NCI-H1436 treated with DMSO at 0.1 percent for 48 hours (cell line): ENCODE results near the gene HAPSTR1.
A peak's percentile ranks its signal among the peaks of the same experiment; 100 is the strongest.
"Not testable (repeated sequence)": the region's sequence is repeated elsewhere in the genome, so short reads cannot be mapped to it uniquely, and the experiment has no call there.

ENCODE experiments used
- DNase-seq: peaks from one replicate; lab custom pipeline; 2025; lab: John Stamatoyannopoulos, UW

HAPSTR1 gene

GRCh38 chr16:9090960-9091866, at the start of gene HAPSTR1:
Gene HAPSTR1, plus strand, starts transcription at chr16:9091644. Its CDS starts 401 bp downstream, at chr16:9092045.
- peak; percentile 99 for DNase-seq

DNA sequence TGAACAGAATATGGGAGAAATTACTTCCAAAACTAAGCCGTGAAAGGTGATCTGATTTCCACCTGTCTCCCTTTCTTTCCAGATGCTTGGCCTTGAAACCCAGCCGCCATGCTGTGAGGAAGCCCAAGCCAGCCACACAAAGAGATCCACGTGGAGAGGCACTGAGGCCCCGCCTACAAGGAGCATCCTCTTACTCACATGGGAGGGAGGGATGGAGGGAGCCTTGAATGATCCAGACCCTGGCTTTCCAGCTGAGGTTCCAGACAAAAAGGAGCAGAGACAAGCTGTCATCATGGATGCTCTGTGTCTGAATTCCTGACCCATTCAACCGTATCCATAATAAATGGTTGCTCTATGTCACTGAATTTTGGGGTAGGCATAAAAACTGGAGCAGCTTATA, 48.9 kb upstream of the HAPSTR1 start:
- no peak for DNase-seq

DNA sequence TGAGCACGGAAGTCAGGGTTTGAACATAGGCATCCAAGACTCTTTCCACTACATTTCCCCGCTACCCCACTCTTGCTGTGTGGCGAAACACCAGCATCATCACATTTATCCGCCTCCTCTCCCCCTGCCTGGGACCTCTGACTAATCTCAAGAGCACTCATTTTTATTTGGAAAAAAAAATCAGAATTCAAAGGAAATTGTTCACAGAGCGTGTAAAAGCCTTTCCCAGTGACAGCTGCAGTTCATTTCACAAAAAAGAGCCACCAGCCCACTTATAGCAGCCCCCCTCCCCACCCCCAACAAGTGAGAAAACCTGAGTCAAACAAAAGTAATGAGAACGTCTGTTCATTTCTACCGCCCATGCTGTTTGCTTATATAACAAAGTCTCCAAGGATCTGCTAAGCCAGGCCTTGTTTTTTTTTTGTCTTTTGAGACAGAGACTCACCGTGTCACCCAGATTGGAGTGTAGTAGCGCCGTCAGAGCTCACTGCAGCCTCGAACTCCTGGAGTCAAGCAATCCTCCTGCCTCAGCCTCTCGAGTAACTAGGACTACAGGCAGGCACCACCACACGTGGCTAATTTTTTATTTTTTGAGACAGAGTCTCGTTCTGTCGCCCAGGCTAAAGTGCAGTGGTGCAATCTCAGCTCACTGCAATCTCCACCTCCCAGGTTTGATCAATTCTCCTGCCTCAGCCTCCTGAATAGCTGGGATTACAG, 48.3 kb upstream of the HAPSTR1 start:
- DNase-seq: no peak

DNA sequence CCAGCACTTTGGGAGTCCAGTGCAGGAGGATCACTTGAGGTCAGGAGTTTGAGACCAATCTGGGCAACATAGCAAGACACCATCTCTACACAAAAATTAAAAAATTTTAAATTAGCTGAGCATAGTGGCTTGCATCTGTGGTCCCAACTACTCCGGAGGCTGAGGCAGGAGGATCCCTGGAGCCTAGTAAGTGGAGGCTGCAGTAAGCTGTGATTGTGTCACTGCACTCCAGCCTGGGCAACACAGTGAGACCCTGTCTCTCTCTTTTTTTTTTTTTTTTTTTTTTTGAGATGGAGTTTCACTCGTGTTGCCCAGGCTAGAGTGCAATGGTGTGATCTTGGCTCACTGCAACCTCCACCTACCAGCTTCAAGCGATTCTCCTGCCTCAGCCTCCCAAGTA, 45.9 kb upstream of the HAPSTR1 start:
- not testable (repeated sequence) for DNase-seq

DNA sequence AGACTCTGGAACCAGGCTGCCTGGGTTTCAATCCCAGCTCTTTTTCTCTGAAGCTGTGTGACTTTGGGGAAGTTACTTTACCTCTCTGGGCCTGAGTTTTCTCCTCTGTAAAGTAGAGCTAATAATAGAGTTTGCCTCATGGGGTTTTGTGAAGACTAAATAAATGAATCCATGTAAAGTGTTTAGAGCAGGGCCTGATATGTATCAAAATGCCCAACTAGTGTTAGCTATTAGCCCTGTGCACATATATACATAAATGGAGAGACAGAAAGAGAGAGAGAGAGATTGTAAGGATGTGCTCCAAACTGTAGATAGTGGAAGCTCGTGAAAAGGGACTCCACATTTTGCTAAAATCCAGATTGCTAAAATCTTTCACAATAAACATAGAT, 44.8 kb upstream of the HAPSTR1 start:
- no peak for DNase-seq

GRCh38 chr16:9047689-9048301, 43.6 kb upstream of the HAPSTR1 start:
- DNase-seq: peak; percentile 79

- DNase-seq: no peak
These were observed 43.1 kb upstream of the HAPSTR1 start for GRCh38 chr16:9048302-9048700.

GRCh38 chr16:9049241-9049640, 42.2 kb upstream of the HAPSTR1 start:
- no peak for DNase-seq

DNA sequence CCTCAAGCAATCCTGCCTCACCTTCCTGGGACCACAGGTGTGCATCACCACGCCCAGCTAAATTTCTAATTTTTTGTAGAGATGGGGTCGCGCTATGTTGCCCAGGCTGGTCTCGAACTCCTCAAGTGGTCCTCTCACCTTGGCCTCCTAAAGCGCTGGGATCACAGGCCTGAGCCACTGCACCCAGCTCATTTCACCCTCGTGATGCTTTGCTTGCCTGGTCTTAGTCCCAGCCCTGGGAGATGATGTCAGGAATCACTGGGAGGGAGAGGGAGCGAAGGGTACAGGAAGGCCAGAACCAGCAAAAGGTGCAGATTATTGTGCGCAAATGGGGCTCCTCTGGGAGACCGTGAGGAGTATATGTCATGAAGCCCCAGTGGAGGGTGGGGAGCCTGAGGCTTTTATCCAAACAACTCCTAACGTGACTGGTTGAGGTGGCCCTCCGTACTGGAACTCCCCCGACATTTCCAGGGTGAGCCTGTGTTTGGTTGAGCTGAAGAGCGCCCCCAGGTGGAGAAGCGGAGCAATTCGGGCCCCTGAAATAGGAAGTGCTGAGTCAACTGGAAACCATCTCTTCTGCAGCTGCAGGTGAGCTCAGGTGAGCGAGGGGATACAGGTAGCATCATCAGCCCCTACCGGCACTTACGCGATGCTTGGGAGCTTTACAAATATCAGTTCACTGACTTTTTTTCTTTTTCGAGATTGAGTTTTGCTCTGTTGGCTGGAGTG, 41.2 kb upstream of the HAPSTR1 start:
- DNase-seq: no peak

- DNase-seq: no peak
These were observed 38.3 kb upstream of the HAPSTR1 start for GRCh38 chr16:9053006-9053601.

GRCh38 chr16:9054460-9054859, 37.0 kb upstream of the HAPSTR1 start:
- no peak for DNase-seq

GRCh38 chr16:9055115-9055514, 36.3 kb upstream of the HAPSTR1 start:
- DNase-seq: no peak

DNA sequence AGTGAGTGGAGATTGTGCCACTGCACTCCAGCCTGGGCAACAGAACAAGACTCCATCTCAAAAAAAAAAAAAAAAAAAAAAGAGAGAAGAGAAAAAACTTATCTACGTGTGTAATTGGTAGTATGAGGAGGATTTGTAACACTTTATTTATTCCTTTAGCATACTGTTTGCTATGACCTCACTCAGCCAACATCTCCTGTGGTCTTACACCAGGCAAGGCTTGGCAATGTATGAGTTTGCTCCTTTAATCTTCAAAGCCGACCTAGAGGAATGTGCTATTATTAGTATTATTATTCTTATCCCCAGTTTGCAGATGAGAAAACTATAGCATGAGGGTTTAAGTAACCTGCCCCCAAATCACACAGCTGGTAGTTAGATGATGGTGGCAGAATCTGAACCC, 35.8 kb upstream of the HAPSTR1 start:
- no peak for DNase-seq

DNA sequence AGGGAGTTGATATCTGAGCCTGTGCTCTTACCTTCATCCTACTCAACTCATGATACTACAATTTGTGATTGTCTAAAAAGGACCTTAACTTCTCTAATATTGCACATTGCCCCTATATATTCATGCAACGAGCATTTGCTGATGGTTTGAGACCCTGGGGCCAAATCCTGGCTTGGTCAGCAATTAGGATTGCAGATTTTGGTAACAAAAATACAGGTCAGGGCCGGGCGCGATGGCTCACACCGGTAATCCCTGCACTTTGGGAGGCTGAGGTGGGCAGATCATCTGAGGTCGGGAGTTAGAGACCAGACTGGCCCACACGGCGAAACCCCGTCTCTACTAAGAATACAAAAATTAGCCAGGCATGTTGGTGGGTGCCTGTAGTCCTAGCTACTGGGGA, 35.4 kb upstream of the HAPSTR1 start:
- DNase-seq: no peak

DNA sequence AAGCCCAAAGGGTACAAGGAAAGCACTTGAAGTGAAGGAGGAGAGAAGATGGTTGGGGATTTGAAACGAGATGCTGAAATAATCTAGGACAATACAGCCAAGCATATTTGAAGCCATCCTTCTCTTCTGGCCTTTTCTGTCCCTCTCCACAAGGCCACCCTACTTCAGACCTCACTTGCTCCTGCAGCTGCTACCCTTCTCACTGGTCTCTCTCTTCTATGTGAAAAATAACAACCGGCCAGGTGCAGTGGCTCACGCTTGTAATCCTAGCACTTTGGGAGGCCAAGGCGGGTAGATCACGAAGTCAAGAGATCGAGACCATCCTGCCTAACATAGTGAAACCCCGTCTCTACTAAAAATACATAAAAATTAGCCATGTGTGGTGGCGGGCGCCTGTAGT, 33.2 kb upstream of the HAPSTR1 start:
- no peak for DNase-seq

GRCh38 chr16:9060225-9060624, 31.2 kb upstream of the HAPSTR1 start:
- DNase-seq: no peak

GRCh38 chr16:9061358-9061813, 30.1 kb upstream of the HAPSTR1 start:
- no peak for DNase-seq

DNA sequence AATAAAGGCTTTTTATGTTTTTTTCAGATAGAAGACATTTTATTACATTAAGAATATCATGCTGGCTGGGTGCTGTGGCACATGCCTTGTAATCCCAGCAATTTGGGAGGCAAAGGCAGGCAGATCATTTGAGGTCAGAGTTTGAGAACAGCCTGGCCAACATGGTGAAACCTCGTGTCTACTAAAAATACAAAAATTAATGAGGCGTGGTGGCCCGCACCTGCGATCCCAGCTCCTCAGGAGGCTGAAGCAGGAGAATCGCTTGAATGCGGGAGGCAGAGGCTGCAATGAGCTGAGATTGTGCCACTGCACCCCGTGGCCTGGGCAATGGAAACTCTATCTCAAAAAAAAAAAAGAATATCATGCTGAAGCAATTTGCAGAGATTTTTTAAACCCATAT, 29.1 kb upstream of the HAPSTR1 start:
- no peak for DNase-seq

DNA sequence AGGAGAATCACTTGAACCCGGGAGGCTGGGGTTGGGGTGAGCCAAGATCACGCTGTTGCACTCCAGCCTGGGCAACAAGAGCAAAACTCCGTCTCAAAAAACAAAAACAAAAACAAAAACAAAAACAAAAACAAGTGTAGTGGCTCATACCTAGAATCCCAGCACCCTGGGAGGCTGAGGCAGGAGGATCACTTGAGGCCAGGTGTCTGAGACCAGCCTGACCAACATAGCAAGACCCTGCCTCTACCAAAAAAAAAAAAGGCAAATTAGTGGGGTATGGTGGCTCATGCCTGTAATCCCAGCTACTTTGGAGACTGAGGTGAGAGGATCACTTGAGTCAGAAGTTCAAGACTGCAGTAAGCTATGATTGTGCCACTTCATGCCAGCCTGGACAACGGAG, 26.4 kb upstream of the HAPSTR1 start:
- DNase-seq: no peak

DNA sequence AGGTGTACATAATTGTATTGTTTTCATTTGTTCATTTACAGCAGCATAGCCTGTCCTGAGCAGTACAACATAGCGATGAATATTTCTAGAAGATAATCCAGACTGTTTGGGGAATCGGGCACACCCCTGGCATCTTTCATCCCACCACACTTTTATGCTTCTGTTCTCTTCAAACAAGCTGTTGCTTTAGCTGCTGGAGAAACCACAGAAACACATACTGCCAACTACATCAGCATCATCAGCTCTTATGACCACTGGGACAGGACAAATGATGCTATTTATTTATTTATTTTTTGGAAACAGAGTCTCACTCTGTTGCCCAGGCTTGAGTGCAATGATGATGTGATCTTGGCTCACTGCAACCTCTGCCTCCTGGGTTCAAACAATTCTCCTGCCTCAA, 22.6 kb upstream of the HAPSTR1 start:
- DNase-seq: no peak

DNA sequence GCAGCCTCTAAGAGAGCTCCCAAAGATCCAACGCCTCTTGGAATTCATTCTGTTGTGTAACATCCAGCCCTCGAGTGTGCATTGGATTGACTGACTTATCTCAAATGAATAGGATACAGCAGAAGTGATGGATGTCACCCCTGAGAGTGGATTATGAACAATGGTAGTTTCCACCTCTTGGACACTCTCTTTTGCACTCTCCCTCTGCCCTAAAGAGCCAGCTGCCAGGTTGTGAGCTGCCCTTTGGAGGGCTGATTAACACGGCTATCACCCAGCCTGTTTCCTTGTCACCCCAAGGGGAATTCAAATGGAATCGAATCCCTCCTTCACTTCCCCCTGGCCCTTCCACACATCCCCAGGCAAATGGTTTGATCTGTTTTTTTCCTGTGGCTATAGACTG, 21.2 kb upstream of the HAPSTR1 start:
- DNase-seq: no peak

DNA sequence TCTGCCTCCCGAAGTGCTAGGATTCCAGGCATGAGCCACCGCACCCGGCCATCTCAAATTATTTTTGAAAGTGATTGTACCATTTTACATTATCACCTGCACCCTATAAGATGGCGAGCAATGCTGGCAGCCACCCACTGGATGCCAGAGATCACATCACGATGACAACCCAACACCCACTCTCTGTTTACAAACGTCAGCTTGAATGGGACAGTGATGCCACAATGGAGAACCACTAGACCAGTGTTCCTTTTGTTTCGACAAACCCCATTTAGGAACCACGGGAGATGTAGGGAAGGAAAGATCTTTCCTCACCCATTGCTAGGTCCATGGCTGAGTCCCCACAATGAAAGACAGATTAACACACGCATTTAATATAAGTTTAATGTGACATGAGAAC, 20.1 kb upstream of the HAPSTR1 start:
- no peak for DNase-seq
